HG03565 (cell line): ENCODE data around the gene COA4.

ENCODE experiments used
- ATAC-seq: cut with Tn5 transposase; IDR thresholded peaks from one replicate; pipeline ENCODE4 v1.9.1; 2021; ENCODE audit warnings: mild to moderate bottlenecking, moderate library complexity; ENCODE audit not compliant: unreplicated experiment

Gene COA4

GRCh38 chr11:73866586-73866996 lies 10.1 kb downstream of the COA4 start:
- no peak for ATAC-seq

- no peak for ATAC-seq
Observed at GRCh38 chr11:73866095-73866579, 10.5 kb downstream of the COA4 start.

- no peak for ATAC-seq
Observed at GRCh38 chr11:73862986-73863385, 13.7 kb downstream of the COA4 start.

- ATAC-seq = no peak
Observed at GRCh38 chr11:73860202-73860601, 16.4 kb downstream of the COA4 start.

GRCh38 chr11:73859671-73860070 lies 17.0 kb downstream of the COA4 start:
- ATAC-seq = no peak

GRCh38 chr11:73856031-73856567 lies 20.5 kb downstream of the COA4 start:
- ATAC-seq = no peak

- no peak for ATAC-seq
Observed at GRCh38 chr11:73854680-73855079, 22.0 kb downstream of the COA4 start.

- ATAC-seq = no peak
Observed at GRCh38 chr11:73852049-73852448, 24.6 kb downstream of the COA4 start.

GRCh38 chr11:73851046-73851764 lies 25.4 kb downstream of the COA4 start:
- no peak for ATAC-seq

GRCh38 chr11:73839123-73839457 lies 37.6 kb downstream of the COA4 start:
- no peak for ATAC-seq

- no peak for ATAC-seq
Observed at GRCh38 chr11:73838443-73839122, 38.1 kb downstream of the COA4 start.

GRCh38 chr11:73833067-73833466 lies 43.6 kb downstream of the COA4 start:
- ATAC-seq = no peak

GRCh38 chr11:73830261-73830660 lies 46.4 kb downstream of the COA4 start:
- no peak for ATAC-seq
